Neural crest cell (in vitro differentiated cells): ENCODE measurements around the gene IRF9. TPM values are rescaled to one million over a fixed set of nuclear protein-coding genes. Genes with fewer than 3 reads are reported as not detected.

Experiments used
- DNase-seq: peaks from one replicate; pipeline ENCODE4 v3.0.0; 2021; ENCODE audit warnings: low read depth, mixed read lengths, low spot score
- H3K27ac Mint-ChIP-seq: one replicate; pipeline ENCODE4 v1.8.0; 2021; ENCODE audit warnings: mild to moderate bottlenecking, mixed read lengths; ENCODE audit not compliant: unreplicated experiment
- H3K27me3 Mint-ChIP-seq: 2 replicates; pipeline ENCODE4 v1.8.0; 2021; ENCODE audit warnings: low read depth, mild to moderate bottlenecking, mixed read lengths
- H3K36me3 Mint-ChIP-seq: 2 replicates; pipeline ENCODE4 v1.8.0; 2021; ENCODE audit warnings: low read depth, mild to moderate bottlenecking, mixed read lengths
- H3K4me1 Mint-ChIP-seq: 2 replicates; pipeline ENCODE4 v1.8.0; 2021; ENCODE audit warnings: mixed read lengths
- H3K4me3 Mint-ChIP-seq: one replicate; pipeline ENCODE4 v1.8.0; 2021; ENCODE audit warnings: mild to moderate bottlenecking, mixed read lengths
- H3K9me3 Mint-ChIP-seq: 2 replicates; pipeline ENCODE4 v1.8.0; 2021; ENCODE audit warnings: mixed read lengths
- CTCF ChIP-seq: fragments of 200-600 bp; sonication (generic); conservative IDR thresholded peaks from 2 replicates; pipeline ENCODE4 v1.5.0; 2021; ENCODE audit warnings: antibody characterized with exemption, mild to moderate bottlenecking
- long read RNA-seq: library from polyadenylated mRNA; unstranded; transcript quantifications from one replicate; pipeline ENCODE4 v2.0.0, GENCODE V29; 2020
- total RNA-seq: library from RNA; stranded (reverse); gene quantifications from 2 replicates; pipeline ENCODE4 v1.2.1, GENCODE V29; 2021

The IRF9 gene
- total RNA-seq: 22.9 and 23.0 TPM in 2 replicates
- long read RNA-seq, transcript IRF9-202 (9 exons, 1,838 nt): major isoform, 5 of 5 reads
- long read RNA-seq, partial matches to known transcripts: 0 of 5 reads
- long read RNA-seq, other reads (novel, unspliced or antisense): 0 of 5 reads

GRCh38 chr14:24160850-24161804 is at the start of gene IRF9:
Gene IRF9, plus strand, starts transcription at chr14:24161265. Its CDS starts 880 bp downstream, at chr14:24162145.
- peak; percentile 99 for TF ChIP-seq CTCF
- DNase-seq: peak; percentile 99
- H3K9me3 Mint-ChIP-seq: no peaks in the 10 kb centered on the region
- H3K27ac Mint-ChIP-seq: peak within 1 kb of the TSS; percentile 9
- peaks cover 4% of the 10 kb centered on the region for H3K36me3 Mint-ChIP-seq
- no peaks in the 10 kb centered on the region for H3K27me3 Mint-ChIP-seq
- peaks cover 13% of the 10 kb centered on the region for H3K4me1 Mint-ChIP-seq
- peak within 1 kb of the TSS; percentile 76 for H3K4me3 Mint-ChIP-seq

GRCh38 chr14:24113379-24113800 is 47.7 kb upstream of the IRF9 start:
- no peaks in the 10 kb centered on the region for H3K27me3 Mint-ChIP-seq
- H3K9me3 Mint-ChIP-seq: no peaks in the 10 kb centered on the region
- H3K36me3 Mint-ChIP-seq: no peaks in the 10 kb centered on the region
- H3K27ac Mint-ChIP-seq: peak overlapping the region; percentile 99
- TF ChIP-seq CTCF: no peak
- DNase-seq: no peak
- peaks cover 33% of the 10 kb centered on the region for H3K4me1 Mint-ChIP-seq
- peak overlapping the region; percentile 99 for H3K4me3 Mint-ChIP-seq

GRCh38 chr14:24113801-24114531 is 47.1 kb upstream of the IRF9 start:
- Mint-ChIP-seq H3K27ac (peak overlapping the region; percentile 99), H3K4me3 (peak overlapping the region; percentile 99), H3K9me3 (no peaks in the 10 kb centered on the region), H3K4me1 (peaks cover 27% of the 10 kb centered on the region), H3K27me3 (no peaks in the 10 kb centered on the region), H3K36me3 (peaks cover 2% of the 10 kb centered on the region)
- DNase-seq: peak; percentile 63
- no peak for TF ChIP-seq CTCF

GRCh38 chr14:24114532-24115421 is 46.3 kb upstream of the IRF9 start, which contains the start of the genes DCAF11 and NRL:
Gene DCAF11, plus strand, starts transcription at chr14:24114777. Its CDS starts 818 bp downstream, at chr14:24115595.
Gene NRL, minus strand, starts transcription at chr14:24114949. Its CDS starts 32,101 bp downstream, at chr14:24082848.
- peak within 1 kb of the TSS; percentile 99 for H3K27ac Mint-ChIP-seq
- H3K4me3 Mint-ChIP-seq: peak within 1 kb of the TSS; percentile 99
- peaks cover 2% of the 10 kb centered on the region for H3K36me3 Mint-ChIP-seq
- TF ChIP-seq CTCF: no peak
- peaks cover 26% of the 10 kb centered on the region for H3K4me1 Mint-ChIP-seq
- peak; percentile 97 for DNase-seq
- no peaks in the 10 kb centered on the region for H3K27me3 Mint-ChIP-seq
- H3K9me3 Mint-ChIP-seq: no peaks in the 10 kb centered on the region
